ENCODE data around the gene DDI2.
"Not testable (repeated sequence)": the region's sequence is repeated elsewhere in the genome, so short reads cannot be mapped to it uniquely, and the experiment has no call there.

Gene DDI2

GRCh38 chr1:15680561-15681348, 63.5 kb downstream of the DDI2 start:
- DNase-seq = no peak

- DNase-seq = no peak
Measured at GRCh38 chr1:15681349-15682292, 64.4 kb downstream of the DDI2 start.

GRCh38 chr1:15682936-15683341, 65.7 kb downstream of the DDI2 start:
- DNase-seq = no peak

- DNase-seq = no peak
Measured at GRCh38 chr1:15683345-15684039, 66.2 kb downstream of the DDI2 start.

- DNase-seq = peak; percentile 81
Measured at GRCh38 chr1:15684042-15684461, 66.8 kb downstream of the DDI2 start, which contains the start of gene PLEKHM2. Gene PLEKHM2, plus strand, starts transcription at chr1:15684320. Its CDS starts 239 bp downstream, at chr1:15684559.

DNA sequence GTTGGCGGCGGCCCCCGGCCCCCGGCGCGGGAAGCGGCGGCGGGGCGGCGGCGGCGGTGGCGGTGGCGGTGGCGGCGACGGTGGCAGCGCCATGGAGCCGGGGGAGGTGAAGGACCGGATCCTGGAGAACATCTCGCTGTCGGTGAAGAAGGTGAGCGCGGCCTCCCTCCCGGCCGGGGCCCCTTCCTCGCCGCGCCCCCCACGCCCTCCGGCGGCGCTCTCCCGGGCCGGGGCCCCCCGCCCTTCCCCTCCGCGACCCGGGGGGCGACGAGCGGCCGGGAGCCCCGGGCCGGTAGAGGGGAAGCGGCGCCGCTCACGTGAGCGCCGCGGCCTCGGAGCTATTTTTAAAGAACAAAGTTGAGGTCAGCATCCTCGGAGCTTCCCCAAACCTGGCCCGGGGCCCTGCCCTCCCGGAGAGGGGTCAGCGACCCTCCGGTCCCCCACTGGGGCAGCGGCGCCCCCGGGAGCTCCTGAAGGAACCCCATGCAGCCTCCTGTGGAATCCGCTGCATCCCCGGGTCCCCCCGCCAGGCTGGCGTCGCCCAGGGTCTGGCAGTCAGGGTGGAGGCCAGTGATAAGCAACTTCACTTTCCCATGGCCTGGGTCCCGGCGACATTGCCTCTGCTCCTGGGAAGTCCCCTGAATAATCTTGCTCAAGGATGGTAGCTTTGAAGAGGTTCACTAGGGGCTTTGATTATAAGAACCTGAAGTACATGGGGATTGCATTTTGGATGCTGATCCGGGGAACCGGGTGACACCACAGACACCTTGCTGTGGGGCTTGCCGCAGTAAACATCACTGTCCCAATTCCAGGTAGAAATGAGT, 67.4 kb downstream of the DDI2 start:
- DNase-seq = peak; percentile 77

DNA sequence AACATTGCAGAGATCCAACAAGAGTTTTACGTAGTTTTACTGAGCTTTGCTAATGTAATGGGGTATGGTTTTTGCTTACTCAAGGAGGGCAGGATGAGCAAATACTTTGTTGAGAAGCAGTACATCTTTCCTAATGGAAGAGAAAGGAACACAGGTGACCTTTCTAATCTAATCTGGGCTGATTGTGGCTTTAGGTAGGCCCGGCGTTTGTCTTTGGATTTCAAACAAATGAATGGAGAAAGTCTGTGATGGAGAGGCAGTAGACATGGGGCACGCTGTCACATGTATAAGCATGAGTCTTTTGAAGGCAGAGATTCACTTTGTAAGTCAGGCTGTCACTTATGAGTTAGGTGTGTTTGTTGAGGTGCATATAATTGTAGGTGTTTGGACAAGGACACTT, 68.6 kb downstream of the DDI2 start:
- DNase-seq = no peak

GRCh38 chr1:15687446-15687845, 70.2 kb downstream of the DDI2 start:
- DNase-seq = no peak

GRCh38 chr1:15690317-15690716, 73.1 kb downstream of the DDI2 start:
- no peak for DNase-seq

DNA sequence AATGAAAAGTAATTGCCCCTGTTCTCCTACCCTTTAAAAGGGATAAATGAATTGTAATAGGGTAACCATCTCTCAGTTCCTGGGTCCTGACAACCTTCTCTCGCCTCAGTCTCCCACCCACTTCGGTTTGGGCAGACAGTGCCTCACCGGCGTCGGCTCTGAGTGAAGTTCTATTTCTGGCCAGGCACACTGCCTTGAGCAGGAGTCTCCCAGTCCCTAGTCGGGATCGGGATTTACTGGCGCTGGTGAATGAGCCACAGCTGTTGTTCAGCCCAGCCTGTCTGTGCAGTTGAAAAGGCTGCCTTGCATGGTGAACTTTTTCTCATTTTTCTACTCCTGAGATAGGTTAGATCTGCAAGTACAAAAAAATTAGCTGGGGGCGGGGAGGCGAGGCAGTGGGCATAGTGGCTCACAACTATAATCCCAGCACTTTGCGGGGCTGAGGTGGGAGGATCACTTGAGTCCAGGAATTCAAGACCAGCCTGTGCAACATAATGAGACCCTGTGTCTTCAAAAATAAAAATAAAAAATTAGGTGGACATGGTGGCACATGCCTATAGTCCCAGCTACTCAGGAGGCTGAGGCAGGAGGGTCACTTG, 74.3 kb downstream of the DDI2 start:
- no peak for DNase-seq

- DNase-seq = no peak
Measured at GRCh38 chr1:15692121-15692682, 74.9 kb downstream of the DDI2 start.

- DNase-seq = no peak
Measured at GRCh38 chr1:15693371-15693770, 76.1 kb downstream of the DDI2 start.

GRCh38 chr1:15696956-15697521, 79.8 kb downstream of the DDI2 start:
- DNase-seq = peak; percentile 64

- no peak for DNase-seq
Measured at GRCh38 chr1:15698201-15698600, 80.9 kb downstream of the DDI2 start.

- DNase-seq = not testable (repeated sequence)
Measured at GRCh38 chr1:15699321-15699720, 82.1 kb downstream of the DDI2 start.

DNA sequence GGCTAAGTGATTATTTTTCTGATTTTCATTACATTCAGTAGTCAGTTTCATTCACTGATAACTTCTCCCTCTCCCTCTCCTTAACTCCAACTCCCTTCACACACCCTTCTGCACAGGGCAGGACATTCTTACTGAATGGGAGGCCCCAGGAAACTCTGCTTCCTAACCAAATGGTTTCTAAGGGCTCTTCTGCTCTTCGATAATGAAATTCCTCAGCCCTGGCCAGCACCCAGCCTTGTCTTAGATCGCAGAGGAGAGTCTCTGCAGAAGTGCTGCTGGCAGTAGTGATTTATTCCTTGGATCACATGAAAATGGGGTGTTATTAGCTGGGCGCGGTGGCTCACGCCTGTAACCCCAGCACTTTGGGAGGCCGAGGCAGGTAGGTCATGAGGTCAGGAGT, 83.2 kb downstream of the DDI2 start:
- no peak for DNase-seq

- DNase-seq = no peak
Measured at GRCh38 chr1:15701784-15702183, 84.5 kb downstream of the DDI2 start.

DNA sequence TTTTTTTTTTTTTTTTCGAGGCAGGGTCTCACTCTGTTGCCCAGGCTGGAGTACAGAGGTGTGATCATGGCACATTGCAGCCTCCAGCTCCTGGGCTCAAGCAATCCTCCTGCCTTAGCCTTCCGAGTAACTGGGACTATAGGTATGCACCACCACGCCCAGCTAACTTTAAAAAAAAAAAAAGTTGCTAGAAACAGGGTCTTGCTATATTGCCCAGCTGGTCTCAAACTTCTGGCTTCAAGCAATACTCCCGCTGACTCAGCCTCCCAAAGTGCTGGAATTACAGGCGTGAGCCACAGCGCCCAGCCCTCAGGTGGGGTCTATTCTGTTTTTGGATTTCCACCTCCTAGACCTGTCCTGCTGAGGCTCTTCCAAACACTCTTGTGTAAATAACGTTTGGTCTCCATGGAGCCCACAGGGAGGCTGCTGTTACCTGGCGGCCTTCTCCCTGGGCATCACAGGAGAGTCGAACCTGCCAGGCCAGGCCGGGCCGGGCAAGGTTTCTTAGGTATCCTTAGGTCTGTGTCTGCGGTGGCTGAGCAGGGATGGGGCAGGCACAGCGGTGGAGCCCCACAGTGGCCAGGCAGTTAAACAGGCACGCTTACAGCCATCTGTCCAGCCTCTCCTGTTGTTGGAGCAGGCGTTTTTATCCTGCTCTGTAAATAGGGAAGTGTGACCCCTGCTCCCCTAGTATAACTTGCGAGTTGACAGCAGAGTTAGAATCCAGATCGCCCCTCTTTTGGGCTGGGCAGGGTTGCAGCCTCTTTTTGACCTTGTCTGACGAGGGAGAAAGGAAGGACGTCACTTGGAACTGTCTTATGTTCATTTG, 85.7 kb downstream of the DDI2 start:
- DNase-seq = no peak

DNA sequence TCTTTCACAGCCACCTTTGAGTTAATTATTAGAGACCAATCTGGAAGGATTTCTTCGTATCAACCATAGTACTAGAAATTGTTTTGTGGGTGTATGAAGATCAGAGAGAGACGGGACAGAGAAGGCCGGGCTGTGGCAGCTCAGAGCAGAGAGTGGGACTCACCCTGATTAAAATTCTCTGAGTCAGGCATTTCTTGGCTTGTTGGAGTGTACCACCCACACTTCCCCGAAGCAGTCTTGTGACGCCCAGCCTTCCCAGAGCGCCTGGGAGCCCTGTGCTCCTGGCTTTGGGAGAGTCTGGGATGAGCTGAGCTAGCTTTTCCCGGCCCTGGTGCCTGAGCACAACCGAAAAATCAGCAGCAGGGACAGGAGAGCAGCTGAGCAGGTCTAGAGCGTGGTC, 86.3 kb downstream of the DDI2 start:
- no peak for DNase-seq

DNA sequence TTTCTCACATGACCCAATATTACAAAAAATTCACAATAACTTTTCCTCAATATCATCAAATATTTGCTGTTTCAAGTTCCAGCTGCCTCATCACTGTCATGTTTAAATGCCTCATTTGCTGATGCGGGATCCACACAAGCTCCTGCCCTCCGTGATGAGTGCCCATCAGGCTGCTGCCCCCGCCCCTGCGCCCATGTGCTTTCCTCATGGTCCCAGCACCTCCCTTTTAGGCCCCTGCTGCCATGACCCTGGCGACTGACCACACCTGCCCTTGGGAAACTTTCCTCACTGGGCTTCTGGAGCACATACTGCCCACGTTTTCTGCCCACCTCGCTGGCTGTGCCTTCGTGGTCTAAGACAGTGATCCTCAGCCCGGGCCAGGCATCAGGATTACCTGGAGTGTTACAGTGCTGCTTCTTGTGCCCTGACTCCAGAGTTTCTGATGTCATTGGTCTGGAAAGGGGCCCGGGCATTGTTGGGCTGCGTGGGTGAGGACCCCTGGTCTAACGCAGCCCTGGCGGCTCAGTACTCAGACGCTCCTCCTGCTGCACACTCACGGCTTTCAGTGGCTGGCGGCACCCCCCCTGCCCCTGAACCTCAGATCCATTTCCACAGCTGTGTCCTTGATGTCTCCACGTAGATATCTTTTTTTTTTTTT, 87.4 kb downstream of the DDI2 start:
- DNase-seq = no peak
